ENCODE results near the gene MME. TPM values are rescaled to one million over a fixed set of nuclear protein-coding genes. Genes with fewer than 3 reads are reported as not detected.

MME gene
- 12.5 TPM for total RNA-seq

GRCh38 chr3:155079746-155080487 lies at the start of gene MME:
Gene MME (plus strand): TSS chr3:155080319. CDS start chr3:155084168, 3,849 bp downstream.
- peaks cover 0 to 8% (median 8%) of the 10 kb centered on the region in 3 donors for H3K4me1 ChIP-seq (ENCODE audit: control insufficient read depth in 3 of 3, insufficient read depth in 3 of 3, low read length in 3 of 3)
- peak within 1 kb of the TSS; percentile 33 for H3K27ac ChIP-seq (ENCODE audit: low read depth, low read length)
- H3K9me3 ChIP-seq (ENCODE audit: control insufficient read depth in 3 of 3, low read length in 3 of 3): no peaks in the 10 kb centered on the region
- peak within 1 kb of the TSS; percentile 76 to 86 (median 79) for H3K9ac ChIP-seq (ENCODE audit: low read depth in 1 of 3, low read length in 3 of 3)
- H3K27me3 ChIP-seq (ENCODE audit: control insufficient read depth in 3 of 3, insufficient read depth in 3 of 3, low read length in 3 of 3): peaks cover 0 to 8% (median 0%) of the 10 kb centered on the region in 3 donors
- H3K4me3 ChIP-seq (ENCODE audit: low read length in 3 of 3): peak within 1 kb of the TSS; percentile 79 to 86 (median 80)
- H3K36me3 ChIP-seq (ENCODE audit: control insufficient read depth in 3 of 3, insufficient read depth in 3 of 3, low read length in 3 of 3): no peaks in the 10 kb centered on the region

- Histone ChIP-seq H3K4me1 (ENCODE audit: control insufficient read depth in 3 of 3, insufficient read depth in 3 of 3, low read length in 3 of 3) (peaks cover 0 to 5% (median 0%) of the 10 kb centered on the region in 3 donors), H3K36me3 (ENCODE audit: control insufficient read depth in 3 of 3, insufficient read depth in 3 of 3, low read length in 3 of 3) (no peaks in the 10 kb centered on the region), H3K27me3 (ENCODE audit: control insufficient read depth in 3 of 3, insufficient read depth in 3 of 3, low read length in 3 of 3) (no peaks in the 10 kb centered on the region), H3K9me3 (ENCODE audit: control insufficient read depth in 3 of 3, low read length in 3 of 3) (no peaks in the 10 kb centered on the region), H3K9ac (ENCODE audit: low read depth in 1 of 3, low read length in 3 of 3) (no peak overlapping the region), H3K27ac (ENCODE audit: low read depth, low read length) (no peak overlapping the region), H3K4me3 (ENCODE audit: low read length in 3 of 3) (no peak overlapping the region)
Observed at GRCh38 chr3:155031186-155031585, 48.9 kb upstream of the MME start.

GRCh38 chr3:155032918-155033317 lies 47.2 kb upstream of the MME start:
- H3K36me3 ChIP-seq (ENCODE audit: control insufficient read depth in 3 of 3, insufficient read depth in 3 of 3, low read length in 3 of 3): no peaks in the 10 kb centered on the region
- no peaks in the 10 kb centered on the region for H3K27me3 ChIP-seq (ENCODE audit: control insufficient read depth in 3 of 3, insufficient read depth in 3 of 3, low read length in 3 of 3)
- H3K4me1 ChIP-seq (ENCODE audit: control insufficient read depth in 3 of 3, insufficient read depth in 3 of 3, low read length in 3 of 3): no peaks in the 10 kb centered on the region
- H3K27ac ChIP-seq (ENCODE audit: low read depth, low read length): no peak overlapping the region
- no peak overlapping the region for H3K9ac ChIP-seq (ENCODE audit: low read depth in 1 of 3, low read length in 3 of 3)
- H3K9me3 ChIP-seq (ENCODE audit: control insufficient read depth in 3 of 3, low read length in 3 of 3): no peaks in the 10 kb centered on the region
- H3K4me3 ChIP-seq (ENCODE audit: low read length in 3 of 3): no peak overlapping the region

- Histone ChIP-seq H3K27ac (ENCODE audit: low read depth, low read length) (no peak overlapping the region), H3K36me3 (ENCODE audit: control insufficient read depth in 3 of 3, insufficient read depth in 3 of 3, low read length in 3 of 3) (no peaks in the 10 kb centered on the region), H3K9me3 (ENCODE audit: control insufficient read depth in 3 of 3, low read length in 3 of 3) (no peaks in the 10 kb centered on the region), H3K4me1 (ENCODE audit: control insufficient read depth in 3 of 3, insufficient read depth in 3 of 3, low read length in 3 of 3) (no peaks in the 10 kb centered on the region), H3K4me3 (ENCODE audit: low read length in 3 of 3) (no peak overlapping the region), H3K9ac (ENCODE audit: low read depth in 1 of 3, low read length in 3 of 3) (no peak overlapping the region), H3K27me3 (ENCODE audit: control insufficient read depth in 3 of 3, insufficient read depth in 3 of 3, low read length in 3 of 3) (no peaks in the 10 kb centered on the region)
Observed at GRCh38 chr3:155034786-155035185, 45.3 kb upstream of the MME start.

GRCh38 chr3:155035553-155035952 lies 44.6 kb upstream of the MME start:
- Histone ChIP-seq H3K4me1 (ENCODE audit: control insufficient read depth in 3 of 3, insufficient read depth in 3 of 3, low read length in 3 of 3) (no peaks in the 10 kb centered on the region), H3K9ac (ENCODE audit: low read depth in 1 of 3, low read length in 3 of 3) (no peak overlapping the region), H3K27me3 (ENCODE audit: control insufficient read depth in 3 of 3, insufficient read depth in 3 of 3, low read length in 3 of 3) (no peaks in the 10 kb centered on the region), H3K4me3 (ENCODE audit: low read length in 3 of 3) (no peak overlapping the region), H3K27ac (ENCODE audit: low read depth, low read length) (no peak overlapping the region), H3K36me3 (ENCODE audit: control insufficient read depth in 3 of 3, insufficient read depth in 3 of 3, low read length in 3 of 3) (no peaks in the 10 kb centered on the region), H3K9me3 (ENCODE audit: control insufficient read depth in 3 of 3, low read length in 3 of 3) (no peaks in the 10 kb centered on the region)

GRCh38 chr3:155037508-155038202 lies 42.5 kb upstream of the MME start:
- Histone ChIP-seq H3K4me3 (ENCODE audit: low read length in 3 of 3) (no peak overlapping the region), H3K4me1 (ENCODE audit: control insufficient read depth in 3 of 3, insufficient read depth in 3 of 3, low read length in 3 of 3) (no peaks in the 10 kb centered on the region), H3K9me3 (ENCODE audit: control insufficient read depth in 3 of 3, low read length in 3 of 3) (no peaks in the 10 kb centered on the region), H3K36me3 (ENCODE audit: control insufficient read depth in 3 of 3, insufficient read depth in 3 of 3, low read length in 3 of 3) (no peaks in the 10 kb centered on the region), H3K27ac (ENCODE audit: low read depth, low read length) (no peak overlapping the region), H3K27me3 (ENCODE audit: control insufficient read depth in 3 of 3, insufficient read depth in 3 of 3, low read length in 3 of 3) (no peaks in the 10 kb centered on the region), H3K9ac (ENCODE audit: low read depth in 1 of 3, low read length in 3 of 3) (no peak overlapping the region)

GRCh38 chr3:155038203-155038554 lies 41.9 kb upstream of the MME start:
- H3K9me3 ChIP-seq (ENCODE audit: control insufficient read depth in 3 of 3, low read length in 3 of 3): no peaks in the 10 kb centered on the region
- no peaks in the 10 kb centered on the region for H3K4me1 ChIP-seq (ENCODE audit: control insufficient read depth in 3 of 3, insufficient read depth in 3 of 3, low read length in 3 of 3)
- no peaks in the 10 kb centered on the region for H3K27me3 ChIP-seq (ENCODE audit: control insufficient read depth in 3 of 3, insufficient read depth in 3 of 3, low read length in 3 of 3)
- H3K9ac ChIP-seq (ENCODE audit: low read depth in 1 of 3, low read length in 3 of 3): no peak overlapping the region
- H3K36me3 ChIP-seq (ENCODE audit: control insufficient read depth in 3 of 3, insufficient read depth in 3 of 3, low read length in 3 of 3): no peaks in the 10 kb centered on the region
- no peak overlapping the region for H3K27ac ChIP-seq (ENCODE audit: low read depth, low read length)
- no peak overlapping the region for H3K4me3 ChIP-seq (ENCODE audit: low read length in 3 of 3)

- Histone ChIP-seq H3K4me3 (ENCODE audit: low read length in 3 of 3) (no peak overlapping the region), H3K9ac (ENCODE audit: low read depth in 1 of 3, low read length in 3 of 3) (no peak overlapping the region), H3K27me3 (ENCODE audit: control insufficient read depth in 3 of 3, insufficient read depth in 3 of 3, low read length in 3 of 3) (no peaks in the 10 kb centered on the region), H3K4me1 (ENCODE audit: control insufficient read depth in 3 of 3, insufficient read depth in 3 of 3, low read length in 3 of 3) (no peaks in the 10 kb centered on the region), H3K27ac (ENCODE audit: low read depth, low read length) (no peak overlapping the region), H3K36me3 (ENCODE audit: control insufficient read depth in 3 of 3, insufficient read depth in 3 of 3, low read length in 3 of 3) (no peaks in the 10 kb centered on the region), H3K9me3 (ENCODE audit: control insufficient read depth in 3 of 3, low read length in 3 of 3) (no peaks in the 10 kb centered on the region)
Observed at GRCh38 chr3:155046935-155047334, 33.2 kb upstream of the MME start.

GRCh38 chr3:155047672-155048071 lies 32.4 kb upstream of the MME start:
- Histone ChIP-seq H3K27ac (ENCODE audit: low read depth, low read length) (no peak overlapping the region), H3K4me3 (ENCODE audit: low read length in 3 of 3) (no peak overlapping the region), H3K4me1 (ENCODE audit: control insufficient read depth in 3 of 3, insufficient read depth in 3 of 3, low read length in 3 of 3) (no peaks in the 10 kb centered on the region), H3K9ac (ENCODE audit: low read depth in 1 of 3, low read length in 3 of 3) (no peak overlapping the region), H3K36me3 (ENCODE audit: control insufficient read depth in 3 of 3, insufficient read depth in 3 of 3, low read length in 3 of 3) (no peaks in the 10 kb centered on the region), H3K9me3 (ENCODE audit: control insufficient read depth in 3 of 3, low read length in 3 of 3) (no peaks in the 10 kb centered on the region), H3K27me3 (ENCODE audit: control insufficient read depth in 3 of 3, insufficient read depth in 3 of 3, low read length in 3 of 3) (no peaks in the 10 kb centered on the region)

- H3K4me1 ChIP-seq (ENCODE audit: control insufficient read depth in 3 of 3, insufficient read depth in 3 of 3, low read length in 3 of 3): no peaks in the 10 kb centered on the region
- H3K27ac ChIP-seq (ENCODE audit: low read depth, low read length): no peak overlapping the region
- no peaks in the 10 kb centered on the region for H3K36me3 ChIP-seq (ENCODE audit: control insufficient read depth in 3 of 3, insufficient read depth in 3 of 3, low read length in 3 of 3)
- H3K4me3 ChIP-seq (ENCODE audit: low read length in 3 of 3): no peak overlapping the region
- H3K9ac ChIP-seq (ENCODE audit: low read depth in 1 of 3, low read length in 3 of 3): no peak overlapping the region
- no peaks in the 10 kb centered on the region for H3K27me3 ChIP-seq (ENCODE audit: control insufficient read depth in 3 of 3, insufficient read depth in 3 of 3, low read length in 3 of 3)
- H3K9me3 ChIP-seq (ENCODE audit: control insufficient read depth in 3 of 3, low read length in 3 of 3): no peaks in the 10 kb centered on the region
Observed at GRCh38 chr3:155049959-155050358, 30.2 kb upstream of the MME start.
